ENCODE data around the gene CLPX.
"Not testable (repeated sequence)": the region's sequence is repeated elsewhere in the genome, so short reads cannot be mapped to it uniquely, and the experiment has no call there.

Gene CLPX

GRCh38 chr15:65172531-65172930, 12.6 kb downstream of the CLPX start:
- no peak for DNase-seq (ENCODE audit: low spot score)

GRCh38 chr15:65171428-65171827, 13.7 kb downstream of the CLPX start:
- no peak for DNase-seq (ENCODE audit: low spot score)

- DNase-seq (ENCODE audit: low spot score), result no peak
Measured at GRCh38 chr15:65165875-65166274, 19.3 kb downstream of the CLPX start.

GRCh38 chr15:65164139-65164538, 21.0 kb downstream of the CLPX start:
- DNase-seq (ENCODE audit: low spot score), result no peak

GRCh38 chr15:65163041-65163440, 22.1 kb downstream of the CLPX start:
- DNase-seq (ENCODE audit: low spot score), result no peak

- DNase-seq (ENCODE audit: low spot score), result no peak
Measured at GRCh38 chr15:65156692-65157091, 28.4 kb downstream of the CLPX start.

GRCh38 chr15:65154720-65155119, 30.4 kb downstream of the CLPX start:
- no peak for DNase-seq (ENCODE audit: low spot score)

GRCh38 chr15:65147902-65148301, 37.2 kb downstream of the CLPX start:
- DNase-seq (ENCODE audit: low spot score), result no peak

GRCh38 chr15:65146438-65146837, 38.7 kb downstream of the CLPX start:
- DNase-seq (ENCODE audit: low spot score), result no peak

GRCh38 chr15:65138631-65139030, 46.5 kb downstream of the CLPX start:
- DNase-seq (ENCODE audit: low spot score), result not testable (repeated sequence)

- DNase-seq (ENCODE audit: low spot score), result not testable (repeated sequence)
Measured at GRCh38 chr15:65137893-65138292, 47.2 kb downstream of the CLPX start.

- DNase-seq (ENCODE audit: low spot score), result not testable (repeated sequence)
Measured at GRCh38 chr15:65137089-65137488, 48.1 kb downstream of the CLPX start.

- no peak for DNase-seq (ENCODE audit: low spot score)
Measured at GRCh38 chr15:65134538-65134937, 50.6 kb downstream of the CLPX start.

- DNase-seq (ENCODE audit: low spot score), result peak; percentile 83
Measured at GRCh38 chr15:65133548-65134200, 51.5 kb downstream of the CLPX start, which contains the start of gene PDCD7. TSS of gene PDCD7 (minus strand) at chr15:65133808. CDS start at chr15:65133781, 27 bp downstream.

- DNase-seq (ENCODE audit: low spot score), result peak; percentile 11
Measured at GRCh38 chr15:65132878-65133547, 52.1 kb downstream of the CLPX start.

- DNase-seq (ENCODE audit: low spot score), result no peak
Measured at GRCh38 chr15:65130941-65131340, 54.2 kb downstream of the CLPX start.

GRCh38 chr15:65115542-65115941, 69.6 kb downstream of the CLPX start:
- no peak for DNase-seq (ENCODE audit: low spot score)

- DNase-seq (ENCODE audit: low spot score), result no peak
Measured at GRCh38 chr15:65115086-65115485, 70.1 kb downstream of the CLPX start, which contains the start of gene UBAP1L. TSS of gene UBAP1L (minus strand) at chr15:65115200. CDS start at chr15:65106215, 8,985 bp downstream.

- DNase-seq (ENCODE audit: low spot score), result no peak
Measured at GRCh38 chr15:65110676-65111292, 74.4 kb downstream of the CLPX start.

- no peak for DNase-seq (ENCODE audit: low spot score)
Measured at GRCh38 chr15:65106011-65106590, 79.0 kb downstream of the CLPX start.

- no peak for DNase-seq (ENCODE audit: low spot score)
Measured at GRCh38 chr15:65105038-65105437, 80.1 kb downstream of the CLPX start.

GRCh38 chr15:65102912-65103311, 82.2 kb downstream of the CLPX start:
- DNase-seq (ENCODE audit: low spot score), result no peak
